ENCODE results near the gene ADGRL1. TPM values are rescaled to one million over a fixed set of nuclear protein-coding genes. Genes with fewer than 3 reads are reported as not detected.

The ADGRL1 gene
- total RNA-seq, 4 donors from 2014 or later = 0.76 to 3.5 (median 1.2) TPM

- Histone ChIP-seq H3K36me3 (no peaks in the 10 kb centered on the region), H3K27me3 (no peaks in the 10 kb centered on the region), H3K4me1 (peaks cover 68 to 73% of the 10 kb centered on the region in 2 donors), H3K27ac (peak overlapping the region; percentile 95 to 99 (median 96)), H3K4me3 (no peak overlapping the region), H3K9me3 (no peaks in the 10 kb centered on the region)
- intact Hi-C loops (cut with DNase I; ENCODE audit: low total_unique reads) (loop anchor here (1.0 to 5.0 kb wide), 5 partner anchors 22 to 263 kb away; partner anchors contain the start of genes MISP3, RFX1 and SAMD1), in situ Hi-C loops (cut with MboI; ENCODE audit: low sequenced_read_pairs in 4 of 4) (loop anchor here in 1 of 4 donors (5.0 kb wide), 1 partner anchor 33 kb away; no protein-coding TSS in a partner anchor)
- TF ChIP-seq CTCF (IDR thresholded peaks at IDR 0.05 in 4 of 5, conservative IDR thresholded peaks at IDR 0.05 in 1 of 5) (peak; percentile 51 to 74 (median 63)), POLR2A (IDR thresholded peaks at IDR 0.05) (no peak)
- ATAC-seq = no peak
- DNase-seq = peak in 1 of 2 donors; percentile 72
Measured at GRCh38 chr19:14114854-14115253, 91.1 kb downstream of the ADGRL1 start.

GRCh38 chr19:14114439-14114838, 91.5 kb downstream of the ADGRL1 start:
- no peaks in the 10 kb centered on the region for H3K36me3 ChIP-seq
- H3K27me3 ChIP-seq = no peaks in the 10 kb centered on the region
- ATAC-seq = no peak
- TF ChIP-seq CTCF (IDR thresholded peaks at IDR 0.05 in 4 of 5, conservative IDR thresholded peaks at IDR 0.05 in 1 of 5) (no peak), POLR2A (IDR thresholded peaks at IDR 0.05) (no peak)
- intact Hi-C loops (cut with DNase I; ENCODE audit: low total_unique reads) = loop anchor here (1.0 to 2.0 kb wide), 3 partner anchors 23 to 42 kb away; partner anchors contain the start of genes MISP3 and SAMD1
- no peak for DNase-seq
- in situ Hi-C loops (cut with MboI; ENCODE audit: low sequenced_read_pairs in 4 of 4) = no loop called here
- peaks cover 64 to 71% of the 10 kb centered on the region in 2 donors for H3K4me1 ChIP-seq
- H3K9me3 ChIP-seq = no peaks in the 10 kb centered on the region
- H3K27ac ChIP-seq = peak overlapping the region; percentile 95 to 99 (median 96)
- H3K4me3 ChIP-seq = no peak overlapping the region

- H3K36me3 ChIP-seq = no peaks in the 10 kb centered on the region
- no peaks in the 10 kb centered on the region for H3K27me3 ChIP-seq
- H3K4me1 ChIP-seq = peaks cover 59 to 71% of the 10 kb centered on the region in 2 donors
- in situ Hi-C loops (cut with MboI; ENCODE audit: low sequenced_read_pairs in 4 of 4) = no loop called here
- intact Hi-C loops (cut with DNase I; ENCODE audit: low total_unique reads) = loop anchor here (1.0 to 2.0 kb wide), 3 partner anchors 23 to 41 kb away; partner anchors contain the start of genes MISP3 and SAMD1
- peak overlapping the region; percentile 95 to 99 (median 96) for H3K27ac ChIP-seq
- H3K4me3 ChIP-seq = peak overlapping the region; percentile 43 to 51 (median 47)
- ATAC-seq = peak in 1 of 2 donors; percentile 10
- no peaks in the 10 kb centered on the region for H3K9me3 ChIP-seq
- TF ChIP-seq CTCF (IDR thresholded peaks at IDR 0.05 in 4 of 5, conservative IDR thresholded peaks at IDR 0.05 in 1 of 5) (peak; percentile 63 to 93 (median 71)), POLR2A (IDR thresholded peaks at IDR 0.05) (no peak)
- DNase-seq = peak; percentile 78 to 89
Measured at GRCh38 chr19:14113762-14114414, 92.1 kb downstream of the ADGRL1 start.

- H3K4me1 ChIP-seq = peaks cover 58 to 77% of the 10 kb centered on the region in 2 donors
- no peaks in the 10 kb centered on the region for H3K27me3 ChIP-seq
- ATAC-seq = peak in 1 of 2 donors; percentile 25
- H3K36me3 ChIP-seq = no peaks in the 10 kb centered on the region
- in situ Hi-C loops (cut with MboI; ENCODE audit: low sequenced_read_pairs in 4 of 4) = no loop called here
- peak in 1 of 2 donors; percentile 69 for DNase-seq
- H3K27ac ChIP-seq = peak overlapping the region; percentile 95 to 99 (median 96)
- peak overlapping the region; percentile 43 to 51 (median 47) for H3K4me3 ChIP-seq
- TF ChIP-seq CTCF (IDR thresholded peaks at IDR 0.05 in 4 of 5, conservative IDR thresholded peaks at IDR 0.05 in 1 of 5) (no peak), POLR2A (IDR thresholded peaks at IDR 0.05) (no peak)
- no peaks in the 10 kb centered on the region for H3K9me3 ChIP-seq
- intact Hi-C loops (cut with DNase I; ENCODE audit: low total_unique reads) = no loop called here
Measured at GRCh38 chr19:14112809-14113385, 93.1 kb downstream of the ADGRL1 start.
